GM12873 (cell line): ENCODE data around the gene NUAK2.

ENCODE experiments used
- TF ChIP-seq, protein P1 (sequence below): IDR thresholded peaks from 2 replicates; pipeline ENCODE4 v1.5.1; 2012; ENCODE audit warnings: low read depth, mild to moderate bottlenecking, moderate library complexity, low read length, control low read depth; ENCODE audit not compliant: insufficient read depth; ENCODE audit errors: missing control alignments

NUAK2 gene

DNA sequence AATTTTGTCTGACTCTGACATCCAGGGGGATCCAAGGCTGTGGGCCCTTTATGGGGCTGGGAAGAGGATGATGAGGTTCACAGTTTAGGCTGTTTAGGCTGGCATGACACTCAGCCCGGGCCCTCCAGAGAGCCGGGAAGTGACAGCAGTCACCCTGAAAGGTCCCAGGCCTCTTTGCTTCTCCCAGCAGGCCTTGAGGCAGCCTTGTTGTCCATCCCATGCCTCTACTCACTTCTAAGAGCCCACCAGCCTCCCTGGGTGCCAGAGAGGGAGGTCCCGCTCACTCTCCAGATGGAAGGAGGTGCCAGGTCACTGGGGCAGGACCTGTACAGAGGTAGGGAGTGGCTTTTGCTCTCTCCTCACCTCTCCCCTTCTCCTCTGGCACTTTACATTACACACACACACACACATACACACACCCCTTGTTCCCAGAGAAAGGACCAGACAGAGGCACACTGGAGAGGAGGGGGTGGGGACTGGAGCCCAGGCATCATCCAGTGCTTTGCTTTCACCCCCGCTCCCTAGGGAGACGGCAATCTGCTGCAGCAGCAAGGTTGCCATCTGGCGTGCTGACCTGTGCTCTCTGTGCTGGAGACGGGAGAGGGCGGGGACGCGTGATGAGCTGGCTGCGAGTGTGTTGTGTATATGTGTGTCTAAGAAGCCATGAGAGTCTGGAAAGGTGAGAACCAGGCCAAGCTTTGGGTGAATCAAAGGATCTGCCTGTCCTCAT, 30.6 kb upstream of the NUAK2 start:
- TF ChIP-seq, protein P1, sequence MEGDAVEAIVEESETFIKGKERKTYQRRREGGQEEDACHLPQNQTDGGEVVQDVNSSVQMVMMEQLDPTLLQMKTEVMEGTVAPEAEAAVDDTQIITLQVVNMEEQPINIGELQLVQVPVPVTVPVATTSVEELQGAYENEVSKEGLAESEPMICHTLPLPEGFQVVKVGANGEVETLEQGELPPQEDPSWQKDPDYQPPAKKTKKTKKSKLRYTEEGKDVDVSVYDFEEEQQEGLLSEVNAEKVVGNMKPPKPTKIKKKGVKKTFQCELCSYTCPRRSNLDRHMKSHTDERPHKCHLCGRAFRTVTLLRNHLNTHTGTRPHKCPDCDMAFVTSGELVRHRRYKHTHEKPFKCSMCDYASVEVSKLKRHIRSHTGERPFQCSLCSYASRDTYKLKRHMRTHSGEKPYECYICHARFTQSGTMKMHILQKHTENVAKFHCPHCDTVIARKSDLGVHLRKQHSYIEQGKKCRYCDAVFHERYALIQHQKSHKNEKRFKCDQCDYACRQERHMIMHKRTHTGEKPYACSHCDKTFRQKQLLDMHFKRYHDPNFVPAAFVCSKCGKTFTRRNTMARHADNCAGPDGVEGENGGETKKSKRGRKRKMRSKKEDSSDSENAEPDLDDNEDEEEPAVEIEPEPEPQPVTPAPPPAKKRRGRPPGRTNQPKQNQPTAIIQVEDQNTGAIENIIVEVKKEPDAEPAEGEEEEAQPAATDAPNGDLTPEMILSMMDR: no peak

DNA sequence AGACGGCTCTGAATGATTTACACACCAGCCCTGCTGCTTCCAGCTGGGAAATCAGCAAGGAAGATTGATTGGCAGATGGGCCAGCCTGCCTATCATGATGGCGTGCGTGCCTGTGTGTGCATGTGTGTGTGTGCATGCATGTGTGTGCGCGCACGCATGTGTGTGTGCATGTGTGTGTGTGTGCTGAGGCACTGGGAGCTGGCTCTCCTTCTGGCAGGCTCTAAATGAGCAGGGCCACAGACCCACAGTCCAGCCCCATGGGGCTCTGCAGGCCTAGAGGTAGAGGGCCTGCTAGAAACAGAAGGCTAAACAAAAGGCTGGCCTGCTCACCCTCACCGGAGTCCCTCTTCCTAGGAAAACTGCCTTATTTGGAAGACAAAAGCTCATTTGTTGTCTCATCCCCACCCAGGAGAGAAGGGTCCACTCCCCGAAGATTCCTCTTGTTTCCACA, 29.2 kb upstream of the NUAK2 start:
- TF ChIP-seq, protein P1: no peak

DNA sequence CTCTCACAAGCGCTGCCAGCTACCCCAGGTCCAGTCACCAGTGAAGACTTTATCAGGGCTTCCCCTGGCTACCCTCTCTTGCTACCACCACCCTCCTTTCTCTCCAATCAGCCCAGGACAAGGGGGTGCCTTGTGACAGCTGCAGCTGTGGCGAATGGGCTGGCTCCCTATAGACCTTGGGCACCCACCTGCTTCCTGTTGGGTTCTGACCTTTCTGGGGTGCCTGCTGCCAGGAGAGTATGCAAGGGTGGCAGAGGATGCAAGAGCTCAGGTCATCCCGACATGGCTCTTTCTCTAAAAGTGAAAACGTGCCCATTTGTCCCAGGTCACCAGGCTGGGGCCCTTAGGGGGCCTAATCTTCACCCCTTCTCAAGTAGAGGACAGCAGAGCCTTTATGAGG, 28.6 kb upstream of the NUAK2 start:
- TF ChIP-seq, protein P1: no peak

DNA sequence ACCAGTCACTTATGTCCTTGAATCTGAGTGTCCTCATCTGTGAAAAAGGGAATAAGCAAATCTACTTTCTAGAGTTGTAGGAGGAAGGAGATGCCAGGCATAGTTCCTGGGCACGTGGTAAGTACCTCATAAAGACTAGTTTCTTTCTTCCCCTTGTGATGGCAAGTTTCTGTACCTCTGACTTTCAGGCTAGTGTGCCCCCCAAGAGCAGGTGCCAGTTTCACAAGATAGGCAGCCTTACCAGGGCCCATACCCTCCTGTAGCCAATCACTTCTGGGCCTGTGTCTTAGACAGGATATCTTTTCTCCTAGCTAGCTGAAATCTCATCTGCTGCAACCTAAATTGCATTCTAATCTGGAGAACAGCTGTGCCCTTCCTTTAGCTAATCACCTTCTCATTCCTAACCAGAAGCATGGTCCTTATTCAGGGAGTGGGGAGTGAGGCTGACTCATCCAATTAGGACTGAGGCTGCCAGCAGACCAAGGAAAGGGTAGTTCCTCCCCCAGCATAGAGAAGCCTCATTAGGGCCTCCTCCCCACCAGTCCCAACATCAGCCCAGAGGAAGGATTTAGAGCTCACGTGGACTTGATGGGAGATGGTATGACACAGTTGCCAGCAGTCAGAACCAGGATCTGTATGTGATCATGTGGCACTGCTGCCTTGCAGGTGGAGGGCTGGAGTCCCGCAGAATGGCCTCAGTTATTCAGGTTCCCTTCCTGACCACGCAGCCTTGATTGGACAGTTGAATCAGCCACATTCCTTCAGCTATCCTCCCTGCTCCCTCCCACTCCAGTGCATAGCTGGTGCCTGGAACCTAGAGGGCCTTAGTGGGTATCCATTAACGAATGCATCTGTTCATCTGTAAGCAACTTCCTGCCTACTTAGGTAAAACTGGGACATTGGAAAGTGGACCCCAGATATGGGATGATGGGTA, 27.3 kb upstream of the NUAK2 start:
- TF ChIP-seq, protein P1: no peak

DNA sequence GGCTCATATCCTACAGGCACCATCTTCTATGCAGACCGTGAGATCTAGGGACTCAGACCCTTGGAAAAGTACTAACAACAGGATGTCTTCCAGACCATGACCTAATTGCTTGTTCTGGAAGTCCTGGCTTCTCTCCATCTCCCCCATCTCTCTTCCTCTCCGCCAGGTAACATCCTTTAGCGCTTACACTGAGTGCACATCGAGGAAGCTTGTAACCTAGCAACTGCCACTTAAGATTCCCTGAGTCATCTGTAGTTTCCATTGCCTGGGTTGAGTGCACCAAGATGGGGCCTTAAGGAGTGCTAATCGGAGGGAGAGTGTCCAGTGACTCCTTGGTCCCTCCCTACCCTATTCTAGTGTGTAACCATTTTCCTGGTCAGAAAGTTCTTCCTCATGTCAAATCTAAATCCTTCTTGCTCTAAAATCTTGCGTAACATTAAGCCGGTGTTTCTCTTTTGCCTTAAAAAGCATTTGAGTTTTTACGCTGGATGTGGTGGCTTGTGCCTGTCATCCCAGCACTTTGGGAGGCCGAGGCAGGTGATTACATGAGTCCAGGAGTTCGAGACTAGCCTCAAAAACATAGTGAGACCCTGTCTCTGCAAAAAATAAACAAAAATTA, 25.5 kb upstream of the NUAK2 start:
- TF ChIP-seq, protein P1: no peak

DNA sequence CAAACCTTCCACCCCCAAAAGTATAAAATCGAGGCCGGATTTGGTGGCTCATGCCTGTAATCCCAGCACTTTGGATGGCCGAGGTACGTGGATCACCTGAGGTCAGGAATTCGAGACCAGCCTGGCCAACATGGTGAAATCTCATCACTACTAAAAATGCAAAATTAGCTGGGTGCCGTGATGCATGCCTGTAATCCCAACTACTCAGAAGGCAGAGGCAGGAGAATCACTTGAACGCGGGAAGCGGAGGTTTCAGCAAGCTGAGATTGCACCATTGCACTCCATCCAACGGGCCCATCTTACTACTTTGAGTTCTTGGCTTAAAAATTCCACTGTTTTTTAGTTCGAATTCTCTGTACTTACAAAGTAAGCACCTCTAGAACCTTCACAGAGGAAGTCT, 24.2 kb upstream of the NUAK2 start:
- TF ChIP-seq, protein P1: no peak
